NT2/D1 (cell line): ENCODE results near the gene MYBPHL.

Source experiments
- DNase-seq: peaks from one replicate; pipeline ENCODE4 v3.0.0-alpha.2; 2011; ENCODE audit warnings: low read depth, low spot score
- H3K27me3 ChIP-seq: 2 replicates; pipeline ENCODE4 v1.6.0; 2011; ENCODE audit warnings: mild to moderate bottlenecking; ENCODE audit not compliant: insufficient read length, insufficient read depth
- H3K36me3 ChIP-seq: 2 replicates; pipeline ENCODE4 v1.6.1; 2011; ENCODE audit warnings: mild to moderate bottlenecking, low read length, mixed read lengths; ENCODE audit not compliant: insufficient read depth, insufficient read length
- H3K4me1 ChIP-seq: 2 replicates; pipeline ENCODE4 v1.5.1; 2011; ENCODE audit not compliant: insufficient read depth, insufficient read length
- H3K4me3 ChIP-seq: 2 replicates; pipeline ENCODE4 v1.5.1; 2011; ENCODE audit warnings: low read depth; ENCODE audit not compliant: insufficient read length
- H3K9ac ChIP-seq: 2 replicates; pipeline ENCODE4 v1.6.0; 2011; ENCODE audit warnings: low read depth; ENCODE audit not compliant: insufficient read length
- H3K9me3 ChIP-seq: 2 replicates; pipeline ENCODE4 v1.5.1; 2011; ENCODE audit warnings: mild to moderate bottlenecking, low read length; ENCODE audit not compliant: insufficient read depth
- SUZ12 ChIP-seq: IDR thresholded peaks from 2 replicates; pipeline ENCODE4 v1.6.1; 2011; ENCODE audit not compliant: insufficient read length, insufficient read depth; ENCODE audit errors: extremely low read depth
- YY1 ChIP-seq: IDR thresholded peaks from 2 replicates; pipeline ENCODE4 v1.6.1; 2011; ENCODE audit not compliant: insufficient read length, insufficient read depth
- ZNF274 ChIP-seq: IDR thresholded peaks from 2 replicates; pipeline ENCODE4 v1.6.1; 2011; ENCODE audit warnings: mild to moderate bottlenecking, low read depth, low read length

Gene MYBPHL

GRCh38 chr1:109262231-109263055 is 44.4 kb downstream of the MYBPHL start:
- Histone ChIP-seq H3K4me1 (peaks cover 35% of the 10 kb centered on the region), H3K27me3 (no peaks in the 10 kb centered on the region), H3K4me3 (no peak overlapping the region), H3K9me3 (no peaks in the 10 kb centered on the region), H3K36me3 (peaks cover 77% of the 10 kb centered on the region), H3K9ac (peak overlapping the region; percentile 36)
- no peak for TF ChIP-seq ZNF274
- TF ChIP-seq SUZ12 = no peak
- no peak for DNase-seq

DNA sequence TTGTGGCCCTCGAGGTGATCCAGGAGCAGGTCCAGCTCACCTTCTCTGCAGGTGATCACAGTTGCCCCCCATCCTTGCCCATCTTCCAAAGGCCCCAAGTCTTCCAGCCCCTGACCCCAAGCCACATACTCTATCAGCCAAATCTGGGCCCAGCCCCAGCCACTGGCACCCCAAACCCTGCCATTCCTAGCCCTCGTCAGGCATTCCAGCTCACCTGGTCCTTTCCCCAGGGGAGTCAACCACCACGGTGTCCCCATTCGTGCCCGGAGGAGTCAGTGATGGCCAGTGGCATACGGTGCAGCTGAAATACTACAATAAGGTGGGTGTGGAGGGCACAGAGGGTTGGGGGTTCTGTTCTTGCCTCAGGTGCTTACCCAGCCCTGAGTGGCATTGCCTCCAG is 45.2 kb downstream of the MYBPHL start:
- Histone ChIP-seq H3K4me3 (no peak overlapping the region), H3K9ac (no peak overlapping the region), H3K27me3 (no peaks in the 10 kb centered on the region), H3K36me3 (peaks cover 70% of the 10 kb centered on the region), H3K9me3 (no peaks in the 10 kb centered on the region), H3K4me1 (peaks cover 34% of the 10 kb centered on the region)
- no peak for DNase-seq
- TF ChIP-seq ZNF274 (no peak), YY1 (no peak), SUZ12 (no peak)

- no peak overlapping the region for H3K9ac ChIP-seq
- H3K9me3 ChIP-seq = no peaks in the 10 kb centered on the region
- DNase-seq = no peak
- peaks cover 67% of the 10 kb centered on the region for H3K36me3 ChIP-seq
- H3K4me1 ChIP-seq = peaks cover 34% of the 10 kb centered on the region
- H3K4me3 ChIP-seq = no peak overlapping the region
- no peak for TF ChIP-seq YY1
- no peak for TF ChIP-seq ZNF274
- TF ChIP-seq SUZ12 = no peak
- H3K27me3 ChIP-seq = no peaks in the 10 kb centered on the region
These were observed 45.8 kb downstream of the MYBPHL start for GRCh38 chr1:109261006-109261405.

DNA sequence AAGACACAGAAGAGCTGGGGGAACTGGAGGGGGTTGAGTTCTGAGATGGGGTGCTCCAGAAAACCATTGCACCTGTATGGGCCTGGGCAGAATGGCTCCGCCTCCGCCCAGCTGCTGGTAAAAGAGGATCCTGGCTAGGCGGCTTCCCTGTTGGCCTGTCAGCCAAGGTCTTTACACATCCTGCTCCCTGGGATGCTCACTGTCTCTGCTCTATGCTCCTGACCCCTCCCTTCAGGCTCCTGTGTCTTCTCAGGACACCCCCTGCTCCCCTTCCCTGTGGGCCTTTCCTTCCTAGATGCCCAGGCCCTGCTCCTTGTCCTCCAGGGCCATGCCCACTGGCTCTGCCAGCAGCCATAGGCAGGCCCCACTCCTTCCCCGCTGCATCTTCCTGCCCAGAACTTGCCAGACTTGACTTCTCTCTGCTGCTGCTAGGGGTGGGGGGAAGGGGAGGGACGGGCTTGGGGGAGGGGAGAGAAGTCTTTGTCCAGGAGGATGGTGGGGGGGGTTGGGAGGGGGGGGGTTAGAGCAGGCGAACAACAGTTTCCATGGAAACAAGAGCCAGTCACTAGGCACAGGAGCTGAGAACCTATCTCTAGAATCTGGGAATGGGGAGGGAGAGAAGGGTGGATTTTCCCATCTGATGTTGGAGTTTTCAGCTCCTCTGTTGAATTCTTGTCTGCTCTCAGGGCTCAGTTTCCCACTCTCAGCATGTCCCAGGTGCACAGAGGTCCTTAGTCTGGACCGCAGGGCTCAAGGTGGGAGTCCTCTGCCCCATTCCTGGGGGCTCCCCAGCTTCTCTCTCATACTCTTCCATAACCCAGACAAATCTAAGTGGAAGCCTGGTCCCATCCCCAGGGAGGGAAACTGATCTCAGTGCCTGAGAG is 46.9 kb downstream of the MYBPHL start:
- Histone ChIP-seq H3K4me1 (peaks cover 40% of the 10 kb centered on the region), H3K9ac (peak overlapping the region; percentile 46), H3K9me3 (no peaks in the 10 kb centered on the region), H3K27me3 (no peaks in the 10 kb centered on the region), H3K4me3 (no peak overlapping the region), H3K36me3 (peaks cover 56% of the 10 kb centered on the region)
- DNase-seq = no peak
- no peak for TF ChIP-seq SUZ12
- no peak for TF ChIP-seq ZNF274
- TF ChIP-seq YY1 = no peak

- H3K27me3 ChIP-seq = no peaks in the 10 kb centered on the region
- H3K9ac ChIP-seq = peak overlapping the region; percentile 70
- H3K4me1 ChIP-seq = peaks cover 47% of the 10 kb centered on the region
- no peak for TF ChIP-seq ZNF274
- TF ChIP-seq YY1 = no peak
- TF ChIP-seq SUZ12 = no peak
- no peaks in the 10 kb centered on the region for H3K9me3 ChIP-seq
- H3K4me3 ChIP-seq = no peak overlapping the region
- H3K36me3 ChIP-seq = peaks cover 49% of the 10 kb centered on the region
- no peak for DNase-seq
These were observed 48.0 kb downstream of the MYBPHL start for GRCh38 chr1:109258481-109259466.

GRCh38 chr1:109257682-109258421 is 49.0 kb downstream of the MYBPHL start:
- peaks cover 46% of the 10 kb centered on the region for H3K36me3 ChIP-seq
- H3K9me3 ChIP-seq = no peaks in the 10 kb centered on the region
- no peaks in the 10 kb centered on the region for H3K27me3 ChIP-seq
- DNase-seq = no peak
- H3K4me1 ChIP-seq = peaks cover 50% of the 10 kb centered on the region
- TF ChIP-seq ZNF274 = no peak
- TF ChIP-seq YY1 = no peak
- no peak for TF ChIP-seq SUZ12
- H3K4me3 ChIP-seq = no peak overlapping the region
- H3K9ac ChIP-seq = peak overlapping the region; percentile 36
